Stimulated activated CD4-positive, alpha-beta T cell treated with anti-CD3 and anti-CD28 coated beads, Interleukin-15, amount 100 ng/mL, for 24 hours (primary cell): Measurements from ENCODE around the gene FOXO4.
"Not testable (repeated sequence)": the region's sequence is repeated elsewhere in the genome, so short reads cannot be mapped to it uniquely, and the experiment has no call there.

Experiments used
- DNase-seq: peaks from one replicate; pipeline ENCODE4 v3.0.0-alpha.2; 2020

Gene FOXO4

GRCh38 chrX:71095555-71095980, at the start of gene FOXO4:
Gene FOXO4, plus strand, starts transcription at chrX:71095851. Its CDS starts 678 bp downstream, at chrX:71096529.
- DNase-seq = peak; percentile 90

- DNase-seq = not testable (repeated sequence)
These were observed 47.8 kb upstream of the FOXO4 start for GRCh38 chrX:71047891-71048290.

GRCh38 chrX:71052721-71053120, 42.9 kb upstream of the FOXO4 start:
- no peak for DNase-seq

GRCh38 chrX:71053217-71053621, 42.4 kb upstream of the FOXO4 start:
- no peak for DNase-seq

- DNase-seq = no peak
These were observed 38.8 kb upstream of the FOXO4 start for GRCh38 chrX:71056867-71057266.

GRCh38 chrX:71057848-71058530, 37.7 kb upstream of the FOXO4 start:
- no peak for DNase-seq

- DNase-seq = no peak
These were observed 35.5 kb upstream of the FOXO4 start for GRCh38 chrX:71060127-71060526.

GRCh38 chrX:71067089-71067488, 28.6 kb upstream of the FOXO4 start:
- DNase-seq = no peak

- DNase-seq = no peak
These were observed 28.0 kb upstream of the FOXO4 start for GRCh38 chrX:71067712-71068043.

GRCh38 chrX:71068044-71068918, 27.4 kb upstream of the FOXO4 start, which contains the start of gene SNX12:
Gene SNX12, minus strand, starts transcription at chrX:71068334. Its CDS starts 28 bp downstream, at chrX:71068306.
- DNase-seq = peak; percentile 90

- no peak for DNase-seq
These were observed 25.1 kb upstream of the FOXO4 start for GRCh38 chrX:71070531-71070930.

GRCh38 chrX:71081330-71082123, 14.1 kb upstream of the FOXO4 start:
- DNase-seq = no peak

- no peak for DNase-seq
These were observed 13.5 kb upstream of the FOXO4 start for GRCh38 chrX:71082124-71082647.

GRCh38 chrX:71082822-71083221, 12.8 kb upstream of the FOXO4 start:
- no peak for DNase-seq

GRCh38 chrX:71085900-71086299, 9.8 kb upstream of the FOXO4 start:
- DNase-seq = no peak

GRCh38 chrX:71091263-71091662, 4.4 kb upstream of the FOXO4 start:
- DNase-seq = no peak

- no peak for DNase-seq
These were observed 618 bp upstream of the FOXO4 start for GRCh38 chrX:71095033-71095432.

GRCh38 chrX:71095981-71096759, 519 bp downstream of the FOXO4 start:
- no peak for DNase-seq

GRCh38 chrX:71096760-71097032, 1.0 kb downstream of the FOXO4 start:
- DNase-seq = no peak

GRCh38 chrX:71098302-71098701, 2.7 kb downstream of the FOXO4 start:
- peak; percentile 80 for DNase-seq

GRCh38 chrX:71098951-71099506, 3.4 kb downstream of the FOXO4 start:
- no peak for DNase-seq

GRCh38 chrX:71099736-71100135, 4.1 kb downstream of the FOXO4 start:
- no peak for DNase-seq
